Measurements from ENCODE around the gene B4GALT6.

B4GALT6 gene

DNA sequence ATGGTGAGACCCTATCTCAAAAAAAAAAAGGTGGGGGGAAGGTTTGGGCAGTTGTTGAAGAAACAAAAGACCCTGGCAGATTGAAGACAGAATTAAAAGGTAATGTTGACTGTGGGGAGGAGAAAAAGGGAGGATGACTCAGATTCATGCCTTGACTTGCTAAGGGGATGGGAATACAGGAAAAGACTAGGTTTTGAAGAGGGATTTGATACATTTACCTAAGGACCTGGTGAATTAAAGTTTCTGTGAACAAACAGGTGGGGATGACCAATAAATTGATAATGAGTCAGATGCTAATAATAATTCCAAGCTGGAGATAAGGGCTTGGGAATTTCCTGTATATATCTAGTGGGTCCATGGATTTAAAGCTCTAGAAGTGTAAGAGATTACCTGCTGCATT, 65.1 kb downstream of the B4GALT6 start:
- DNase-seq (ENCODE audit: insufficient read length), result no peak
- FAIRE-seq, result no peak
- no peak for TF ChIP-seq POLR2AphosphoS5 (IDR thresholded peaks at IDR 0.05; ENCODE audit: low read depth, low read length)
- TF ChIP-seq POLR2A (IDR thresholded peaks at IDR 0.05; ENCODE audit: low read depth, low read length), result no peak
- no peak for TF ChIP-seq TAF1 (IDR thresholded peaks at IDR 0.05; ENCODE audit: borderline replicate concordance, low read depth, low read length)

DNA sequence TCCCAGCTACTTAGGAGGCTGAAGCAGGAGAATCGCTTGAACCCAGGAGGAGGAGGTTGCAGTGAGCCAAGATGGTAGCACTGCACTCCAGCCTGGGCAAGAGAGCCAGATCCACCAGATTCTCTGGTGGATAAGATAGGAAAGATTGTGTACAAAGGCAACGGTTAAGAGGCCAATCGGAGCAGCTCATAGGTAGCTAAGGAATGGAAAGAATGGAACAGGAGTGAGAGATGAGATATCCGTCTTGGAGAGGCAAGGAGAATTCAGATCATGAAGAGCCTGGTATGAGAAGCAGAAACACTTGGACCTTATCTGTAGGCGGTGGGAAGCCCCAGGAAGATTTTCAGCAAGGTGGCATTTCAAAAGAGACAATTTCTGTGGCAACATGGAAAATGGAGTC, 65.6 kb downstream of the B4GALT6 start:
- DNase-seq (ENCODE audit: insufficient read length), result no peak
- no peak for TF ChIP-seq POLR2AphosphoS5 (IDR thresholded peaks at IDR 0.05; ENCODE audit: low read depth, low read length)
- no peak for TF ChIP-seq POLR2A (IDR thresholded peaks at IDR 0.05; ENCODE audit: low read depth, low read length)
- TF ChIP-seq TAF1 (IDR thresholded peaks at IDR 0.05; ENCODE audit: borderline replicate concordance, low read depth, low read length), result no peak
- peak; percentile 51 for FAIRE-seq

DNA sequence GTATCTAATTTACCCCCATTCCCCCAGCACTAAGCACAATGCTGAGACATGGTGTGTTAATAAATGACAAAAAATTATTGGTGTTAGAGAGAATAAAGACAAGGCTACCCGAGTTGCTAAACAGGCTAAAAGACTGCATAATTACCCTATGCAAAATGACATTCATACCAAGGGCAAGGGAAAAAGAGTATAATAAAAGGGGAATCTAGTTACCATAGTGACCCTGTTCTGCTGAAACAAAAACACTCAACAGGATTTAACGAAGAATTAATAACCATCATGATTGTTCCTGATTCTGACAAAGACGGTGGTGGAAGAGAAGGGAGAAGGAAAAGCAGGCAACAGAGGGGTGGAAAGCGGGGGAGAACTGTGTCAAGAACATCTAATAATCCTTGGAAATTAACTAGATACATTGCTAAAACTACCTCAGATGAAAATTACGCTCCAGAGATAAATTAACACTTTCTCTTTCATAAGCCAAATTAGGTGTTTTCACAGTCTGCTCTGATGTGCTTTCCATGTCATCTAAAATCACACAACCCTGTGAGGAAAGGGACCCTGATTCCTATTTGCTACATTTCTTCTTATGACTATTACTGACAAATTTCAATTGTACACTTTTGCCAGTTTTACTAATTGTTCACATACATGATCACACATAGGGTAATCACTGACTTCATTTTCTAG, 67.2 kb downstream of the B4GALT6 start:
- DNase-seq (ENCODE audit: insufficient read length), result no peak
- TF ChIP-seq POLR2A (IDR thresholded peaks at IDR 0.05; ENCODE audit: low read depth, low read length) (no peak), POLR2AphosphoS5 (IDR thresholded peaks at IDR 0.05; ENCODE audit: low read depth, low read length) (no peak), TAF1 (IDR thresholded peaks at IDR 0.05; ENCODE audit: borderline replicate concordance, low read depth, low read length) (no peak)
- FAIRE-seq, result no peak

DNA sequence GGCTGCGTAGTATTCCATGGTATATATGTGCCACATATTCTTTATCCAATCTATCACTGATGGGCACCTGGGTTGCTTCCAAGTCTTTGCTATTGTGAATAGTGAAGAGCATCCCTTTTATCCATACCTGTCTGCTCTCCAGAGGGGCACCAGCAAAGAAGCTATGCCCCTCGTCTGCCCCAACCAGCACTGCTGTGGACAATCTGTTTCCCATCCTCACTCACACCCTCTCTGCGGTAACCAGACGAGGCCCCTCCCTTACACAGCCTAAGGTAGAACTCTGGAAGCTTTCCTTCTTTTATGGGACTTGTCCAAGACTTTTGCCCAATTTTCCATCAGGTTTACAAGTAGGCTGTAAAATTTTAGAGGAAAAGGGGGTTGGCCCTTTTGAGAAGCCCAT, 67.8 kb downstream of the B4GALT6 start:
- TF ChIP-seq POLR2A (IDR thresholded peaks at IDR 0.05; ENCODE audit: low read depth, low read length) (peak; percentile 51), POLR2AphosphoS5 (IDR thresholded peaks at IDR 0.05; ENCODE audit: low read depth, low read length) (0 out of 2 replicates have a peak, but pooled peaks have one; percentile 58), TAF1 (IDR thresholded peaks at IDR 0.05; ENCODE audit: borderline replicate concordance, low read depth, low read length) (no peak)
- DNase-seq (ENCODE audit: insufficient read length), result no peak
- FAIRE-seq, result no peak

DNA sequence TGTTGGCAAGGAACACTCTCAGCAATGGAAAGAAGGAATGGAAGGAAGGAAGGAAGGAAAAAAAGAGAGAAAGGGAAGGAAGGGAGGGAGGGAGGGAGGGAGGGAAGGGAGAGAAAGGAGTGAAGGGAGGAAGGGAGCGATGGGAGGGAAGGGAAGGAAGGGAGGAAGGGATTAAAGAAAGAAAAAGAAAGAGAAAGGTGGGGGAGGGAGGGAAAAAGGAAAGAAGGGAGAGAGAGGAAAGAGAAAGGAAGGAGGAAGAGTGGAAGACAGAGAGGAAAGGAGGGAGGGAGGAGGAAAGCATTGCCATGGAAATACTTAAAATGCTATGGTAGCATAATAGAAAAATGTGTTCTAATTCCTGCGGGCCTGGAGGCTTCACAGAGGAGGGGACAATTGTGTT, 70.3 kb downstream of the B4GALT6 start:
- DNase-seq (ENCODE audit: insufficient read length) (no peak), FAIRE-seq (no peak)
- TF ChIP-seq POLR2A (IDR thresholded peaks at IDR 0.05; ENCODE audit: low read depth, low read length) (no peak), TAF1 (IDR thresholded peaks at IDR 0.05; ENCODE audit: borderline replicate concordance, low read depth, low read length) (no peak), POLR2AphosphoS5 (IDR thresholded peaks at IDR 0.05; ENCODE audit: low read depth, low read length) (no peak)

DNA sequence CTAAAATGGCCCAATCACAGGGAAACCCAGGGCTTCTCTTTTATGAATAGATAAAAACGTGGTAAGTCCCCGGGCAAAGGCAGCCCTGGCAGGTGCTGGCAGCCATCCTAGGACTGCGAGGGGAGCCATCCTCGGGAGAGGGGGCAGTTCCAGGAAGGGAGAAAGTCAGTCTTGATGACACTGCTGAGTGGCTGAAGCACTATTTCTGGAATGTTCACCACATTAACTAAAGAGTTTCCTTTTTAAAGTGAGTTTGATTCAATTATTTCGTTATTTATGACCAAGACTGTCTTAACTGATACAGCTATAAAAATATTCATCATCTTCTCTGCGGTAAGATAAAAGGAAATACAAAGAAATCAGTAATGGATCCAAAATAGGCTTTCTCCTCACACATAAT, 72.3 kb downstream of the B4GALT6 start:
- TF ChIP-seq POLR2AphosphoS5 (IDR thresholded peaks at IDR 0.05; ENCODE audit: low read depth, low read length) (no peak), TAF1 (IDR thresholded peaks at IDR 0.05; ENCODE audit: borderline replicate concordance, low read depth, low read length) (no peak), POLR2A (IDR thresholded peaks at IDR 0.05; ENCODE audit: low read depth, low read length) (no peak)
- DNase-seq (ENCODE audit: insufficient read length), result no peak
- FAIRE-seq, result no peak

DNA sequence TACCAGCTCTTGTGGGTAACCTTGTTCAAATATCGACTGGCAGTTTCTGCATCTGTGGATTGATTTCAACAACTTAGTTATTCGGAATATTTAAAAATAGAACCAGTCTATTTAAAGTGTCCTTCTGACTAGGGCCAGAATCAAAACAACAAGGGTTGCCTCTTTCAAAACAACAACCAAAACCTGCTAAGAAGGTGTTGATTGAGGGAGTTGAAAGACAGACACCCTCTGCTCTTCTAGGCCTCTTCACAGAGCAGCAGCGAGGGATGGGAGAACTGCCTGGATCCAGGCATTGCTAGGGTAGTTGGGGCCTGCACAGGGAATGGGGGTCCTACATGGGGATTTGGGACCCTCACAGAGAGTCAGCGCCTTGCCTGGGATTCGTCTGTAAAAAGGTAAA, 72.9 kb downstream of the B4GALT6 start:
- FAIRE-seq (no peak), DNase-seq (ENCODE audit: insufficient read length) (no peak)

DNA sequence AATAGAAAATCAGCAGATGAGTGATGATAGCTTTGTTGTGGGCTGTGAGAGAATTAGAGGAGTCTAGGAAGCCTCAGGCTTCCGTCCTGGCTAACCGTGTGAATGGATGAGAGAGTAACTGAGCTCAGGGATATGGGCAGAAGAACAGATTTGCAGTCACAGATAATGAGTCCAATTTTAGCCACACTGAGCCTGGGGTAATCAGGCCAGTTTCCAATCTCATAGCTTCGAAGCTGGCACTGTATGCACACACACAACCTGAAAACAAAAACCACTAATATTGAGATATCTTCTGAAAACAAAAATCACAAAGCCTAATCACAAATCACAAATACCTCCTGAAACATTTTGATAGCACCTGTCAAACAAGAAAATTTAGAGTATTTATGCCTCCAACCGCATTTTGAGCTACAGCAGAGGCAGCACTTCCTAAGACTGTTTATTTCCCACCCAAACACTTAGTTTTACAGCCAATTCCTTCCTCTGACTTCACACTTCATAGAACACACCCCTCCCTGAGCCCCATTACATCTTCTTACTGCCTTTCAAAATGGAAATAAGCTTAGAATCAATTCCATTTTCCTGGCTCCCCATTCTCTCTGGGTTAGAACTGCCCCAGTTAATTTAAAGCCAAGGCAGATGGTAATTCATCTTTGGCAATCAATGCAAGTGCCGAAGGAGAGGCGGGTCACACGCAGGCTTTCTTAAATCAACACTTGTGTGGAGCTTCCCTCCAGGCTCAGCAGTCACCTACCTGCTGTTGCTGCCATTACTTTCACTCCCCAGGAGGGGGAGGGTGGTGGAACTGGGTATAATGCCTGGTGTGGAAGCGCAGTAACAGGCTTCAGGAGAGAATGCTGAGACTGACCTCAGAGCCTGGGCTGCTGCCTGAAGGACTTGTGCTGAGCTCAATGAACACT, 73.8 kb downstream of the B4GALT6 start:
- TF ChIP-seq POLR2AphosphoS5 (IDR thresholded peaks at IDR 0.05; ENCODE audit: low read depth, low read length) (no peak), TAF1 (IDR thresholded peaks at IDR 0.05; ENCODE audit: borderline replicate concordance, low read depth, low read length) (no peak), POLR2A (IDR thresholded peaks at IDR 0.05; ENCODE audit: low read depth, low read length) (no peak)
- DNase-seq (ENCODE audit: insufficient read length), result no peak
- peak; percentile 46 for FAIRE-seq

More for the DNA sequence above, 72.9 kb downstream of the B4GALT6 start:
- no peak for TF ChIP-seq POLR2AphosphoS5 (IDR thresholded peaks at IDR 0.05; ENCODE audit: low read depth, low read length)
- no peak for TF ChIP-seq POLR2A (IDR thresholded peaks at IDR 0.05; ENCODE audit: low read depth, low read length)
- TF ChIP-seq TAF1 (IDR thresholded peaks at IDR 0.05; ENCODE audit: borderline replicate concordance, low read depth, low read length), result no peak

DNA sequence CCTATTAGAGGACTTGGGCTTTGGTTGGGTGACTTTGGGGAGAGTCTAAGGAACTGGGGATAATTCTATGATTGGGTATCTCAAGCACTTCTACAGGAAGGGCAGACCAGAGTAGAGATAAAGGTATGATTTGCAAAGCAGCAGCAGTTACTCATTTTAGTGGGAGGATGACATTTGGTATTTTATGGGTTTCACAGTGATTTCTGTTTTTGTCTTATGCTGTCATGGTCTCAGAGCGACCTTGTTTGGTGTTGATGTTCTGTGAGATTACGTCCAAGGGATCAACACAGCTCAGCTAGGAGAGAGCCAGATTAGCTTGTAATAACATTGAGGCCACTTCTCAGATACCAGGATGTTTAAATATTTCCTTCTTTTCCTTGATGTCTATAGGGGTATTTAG, 74.5 kb downstream of the B4GALT6 start:
- FAIRE-seq (peak; percentile 38), DNase-seq (ENCODE audit: insufficient read length) (no peak)
- TF ChIP-seq POLR2A (IDR thresholded peaks at IDR 0.05; ENCODE audit: low read depth, low read length), result no peak
- no peak for TF ChIP-seq TAF1 (IDR thresholded peaks at IDR 0.05; ENCODE audit: borderline replicate concordance, low read depth, low read length)
- no peak for TF ChIP-seq POLR2AphosphoS5 (IDR thresholded peaks at IDR 0.05; ENCODE audit: low read depth, low read length)

DNA sequence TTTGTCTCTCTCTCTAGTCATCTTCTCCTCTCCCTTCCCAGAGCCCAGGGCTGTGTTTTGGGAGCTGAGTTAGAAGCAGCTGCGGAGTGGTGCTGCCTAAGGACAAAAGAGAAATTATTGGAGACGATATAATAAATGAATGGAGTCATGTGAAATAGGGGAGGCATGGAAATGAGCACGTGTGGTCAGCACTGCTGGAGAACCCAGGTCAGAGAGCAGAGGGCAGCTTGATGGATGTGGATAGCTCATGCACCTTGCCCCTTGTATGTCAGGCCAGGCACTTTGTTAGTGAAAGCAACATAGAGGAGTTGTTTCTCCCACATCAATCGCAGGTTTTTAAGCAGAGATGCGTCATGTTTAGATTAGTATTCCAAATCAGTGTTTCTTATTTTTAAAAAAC, 77.0 kb downstream of the B4GALT6 start:
- TF ChIP-seq TAF1 (IDR thresholded peaks at IDR 0.05; ENCODE audit: borderline replicate concordance, low read depth, low read length) (no peak), POLR2AphosphoS5 (IDR thresholded peaks at IDR 0.05; ENCODE audit: low read depth, low read length) (no peak), POLR2A (IDR thresholded peaks at IDR 0.05; ENCODE audit: low read depth, low read length) (no peak)
- no peak for FAIRE-seq
- no peak for DNase-seq (ENCODE audit: insufficient read length)

DNA sequence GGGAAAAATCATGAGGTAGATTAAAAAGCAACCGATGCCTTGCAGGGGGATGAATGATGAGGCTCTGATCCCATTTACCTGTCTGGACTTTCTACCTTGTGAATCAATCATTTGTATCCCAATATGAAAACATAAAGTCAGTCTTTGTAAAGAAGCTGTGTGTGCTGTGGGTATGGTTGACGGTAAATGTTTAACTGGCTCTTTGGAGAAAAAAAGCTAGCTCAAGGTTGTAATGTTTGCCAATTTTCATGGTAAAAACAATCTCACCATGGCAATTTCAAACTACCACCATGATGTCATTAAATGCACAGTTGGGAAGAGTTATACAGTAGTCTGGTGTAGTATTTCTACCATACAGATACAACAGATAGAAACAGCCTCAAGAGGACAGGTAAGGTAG, 78.1 kb downstream of the B4GALT6 start:
- DNase-seq (ENCODE audit: insufficient read length), result no peak
- FAIRE-seq, result no peak
- no peak for TF ChIP-seq TAF1 (IDR thresholded peaks at IDR 0.05; ENCODE audit: borderline replicate concordance, low read depth, low read length)
- no peak for TF ChIP-seq POLR2A (IDR thresholded peaks at IDR 0.05; ENCODE audit: low read depth, low read length)

DNA sequence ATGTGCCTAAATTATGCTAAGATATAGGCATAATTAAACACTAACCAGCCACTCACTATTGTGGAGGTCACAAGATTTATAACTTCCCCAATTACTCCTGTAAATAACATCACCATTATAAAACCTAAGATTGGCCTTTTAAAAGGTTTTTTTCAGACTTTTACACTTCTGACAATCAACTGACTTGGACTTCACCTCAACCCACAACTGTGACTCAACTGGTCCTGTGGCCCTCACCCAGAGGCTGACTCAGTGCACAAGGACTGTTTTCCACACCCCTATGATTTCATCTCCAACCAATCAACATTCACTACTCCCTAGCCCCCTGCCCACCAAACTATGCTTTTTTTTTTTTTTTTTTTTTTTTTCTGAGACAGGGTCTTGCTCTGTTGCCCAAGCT, 81.1 kb downstream of the B4GALT6 start:
- TF ChIP-seq POLR2AphosphoS5 (IDR thresholded peaks at IDR 0.05; ENCODE audit: low read depth, low read length) (no peak), POLR2A (IDR thresholded peaks at IDR 0.05; ENCODE audit: low read depth, low read length) (no peak), TAF1 (IDR thresholded peaks at IDR 0.05; ENCODE audit: borderline replicate concordance, low read depth, low read length) (no peak)
- FAIRE-seq, result no peak
- no peak for DNase-seq (ENCODE audit: insufficient read length)

Measured in GM12892 (cell line).